HG03095 (cell line): ENCODE results near the gene SPATA9.

Experiments
- ATAC-seq: cut with Tn5 transposase; IDR thresholded peaks from one replicate; pipeline ENCODE4 v1.9.1; 2021; ENCODE audit warnings: moderate library complexity; ENCODE audit not compliant: unreplicated experiment

The SPATA9 gene

GRCh38 chr5:95620870-95621838 lies 61.6 kb downstream of the SPATA9 start:
- peak; percentile 45 for ATAC-seq

DNA sequence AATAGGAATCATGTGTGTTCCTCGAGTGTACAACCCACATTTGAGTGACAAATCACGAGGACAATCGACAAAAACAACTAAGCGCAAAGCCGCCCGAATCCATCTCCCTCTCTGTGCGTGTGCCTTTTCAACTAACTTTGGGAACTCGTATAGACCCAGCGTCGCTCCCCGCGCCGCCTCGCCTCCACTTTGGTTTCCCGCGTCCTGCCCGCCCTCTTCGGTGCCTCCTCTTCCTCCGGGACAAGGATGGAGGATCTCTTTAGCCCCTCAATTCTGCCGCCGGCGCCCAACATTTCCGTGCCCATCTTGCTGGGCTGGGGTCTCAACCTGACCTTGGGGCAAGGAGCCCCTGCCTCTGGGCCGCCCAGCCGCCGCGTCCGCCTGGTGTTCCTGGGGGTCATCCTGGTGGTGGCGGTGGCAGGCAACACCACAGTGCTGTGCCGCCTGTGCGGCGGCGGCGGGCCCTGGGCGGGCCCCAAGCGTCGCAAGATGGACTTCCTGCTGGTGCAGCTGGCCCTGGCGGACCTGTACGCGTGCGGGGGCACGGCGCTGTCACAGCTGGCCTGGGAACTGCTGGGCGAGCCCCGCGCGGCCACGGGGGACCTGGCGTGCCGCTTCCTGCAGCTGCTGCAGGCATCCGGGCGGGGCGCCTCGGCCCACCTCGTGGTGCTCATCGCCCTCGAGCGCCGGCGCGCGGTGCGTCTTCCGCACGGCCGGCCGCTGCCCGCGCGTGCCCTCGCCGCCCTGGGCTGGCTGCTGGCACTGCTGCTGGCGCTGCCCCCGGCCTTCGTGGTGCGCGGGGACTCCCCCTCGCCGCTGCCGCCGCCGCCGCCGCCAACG lies 62.5 kb downstream of the SPATA9 start, which contains the start of gene GPR150:
GPR150 (plus strand) TSS at position 58 of the 840 bp plus-strand sequence; CDS start at position 247, 189 bp downstream.
- peak; percentile 68 for ATAC-seq

- no peak for ATAC-seq
Observed at GRCh38 chr5:95619514-95620029, 63.2 kb downstream of the SPATA9 start.

- ATAC-seq = no peak
Observed at GRCh38 chr5:95619096-95619495, 63.7 kb downstream of the SPATA9 start.

GRCh38 chr5:95617057-95617456 lies 65.7 kb downstream of the SPATA9 start:
- no peak for ATAC-seq

GRCh38 chr5:95615164-95615467 lies 67.7 kb downstream of the SPATA9 start:
- no peak for ATAC-seq

DNA sequence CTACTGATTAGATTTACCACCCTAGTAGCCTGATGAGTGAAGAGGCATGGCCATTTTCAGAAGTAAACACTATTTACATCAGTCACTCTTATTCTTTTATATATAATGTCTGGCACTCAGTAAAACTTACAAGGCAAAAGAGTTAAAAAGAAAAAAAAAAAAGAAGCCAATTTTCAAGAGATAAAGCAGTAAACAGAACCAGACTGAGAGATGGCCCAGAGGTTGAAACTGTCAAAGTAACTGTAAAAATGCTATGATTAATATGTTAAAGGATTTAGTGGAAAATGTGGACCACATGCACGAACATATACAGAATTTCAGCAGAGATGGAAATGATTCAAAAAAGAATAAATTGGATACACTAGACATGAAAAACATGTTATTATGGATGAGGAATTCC lies 69.3 kb downstream of the SPATA9 start:
- ATAC-seq = no peak

- no peak for ATAC-seq
Observed at GRCh38 chr5:95611396-95611795, 71.4 kb downstream of the SPATA9 start.

- ATAC-seq = no peak
Observed at GRCh38 chr5:95610546-95610945, 72.2 kb downstream of the SPATA9 start.

DNA sequence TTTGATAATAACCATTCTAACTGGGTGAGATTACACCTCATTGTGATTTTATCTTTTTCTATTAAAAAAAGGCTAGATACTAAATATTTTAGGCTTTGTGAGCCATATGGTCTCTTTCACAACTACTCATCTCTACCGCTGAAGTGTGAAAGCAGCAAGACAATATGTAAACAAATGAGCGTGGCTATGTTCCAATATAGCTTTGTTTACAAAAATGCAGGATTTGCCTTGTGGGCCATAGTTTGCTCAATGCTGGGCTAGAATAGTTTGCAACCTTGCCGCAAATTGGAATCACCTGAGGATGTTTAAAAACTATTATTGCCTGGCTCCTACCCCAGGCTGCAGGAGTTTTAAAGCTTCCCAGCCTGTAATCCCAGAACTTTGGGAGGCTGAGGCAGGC lies 73.1 kb downstream of the SPATA9 start:
- ATAC-seq = no peak
